H1 (cell line): ENCODE results near the gene POLR3K. TPM values are rescaled to one million over a fixed set of nuclear protein-coding genes. Genes with fewer than 3 reads are reported as not detected.

ENCODE experiments used
- CTCF ChIA-PET: fragments of 300-600 bp; sonication (Branson Sonifier 250); formaldehyde crosslinking; loops from one replicate; lab custom pipeline; 2021; ENCODE audit not compliant: partially characterized antibody; lab: Charles Lee
- POLR2A ChIA-PET: fragments of 300-600 bp; sonication (Branson Sonifier 250); formaldehyde crosslinking; loops from one replicate; lab custom pipeline; 2021; ENCODE audit warnings: inconsistent platforms; ENCODE audit not compliant: partially characterized antibody; lab: Charles Lee
- DNase-seq, 2 experiments: peaks; one replicate each; pipeline versions ENCODE4 v3.0.0 to v3.0.0-alpha.2; 2010 to 2022; ENCODE audit warnings: low spot score in 2 of 2, low read depth in 1 of 2, mixed read lengths in 1 of 2
- FAIRE-seq: peaks from 2 replicates; lab custom pipeline; 2011; peaks lifted over from hg19 to GRCh38; lab: Jason Lieb, UNC
- H2AFZ ChIP-seq: 2 replicates; pipeline ENCODE4 v1.8.1; 2012; ENCODE audit warnings: low read length, inconsistent platforms
- H2AK5ac ChIP-seq: 2 replicates; pipeline ENCODE4 v1.6.1; 2013; ENCODE audit warnings: low read depth, low read length
- H2BK120ac ChIP-seq: replicated peaks from 2 replicates; pipeline ENCODE3; 2013; ENCODE audit warnings: low read depth, low read length, inconsistent platforms
- H2BK12ac ChIP-seq: 2 replicates; pipeline ENCODE4 v1.6.1; 2013; ENCODE audit warnings: low read depth, low read length
- H2BK15ac ChIP-seq: 2 replicates; pipeline ENCODE4 v1.6.1; 2013; ENCODE audit warnings: low read length
- H2BK20ac ChIP-seq: 2 replicates; pipeline ENCODE4 v1.6.1; 2013; ENCODE audit warnings: low read length
- H2BK5ac ChIP-seq: 2 replicates; pipeline ENCODE4 v1.6.1; 2013; ENCODE audit warnings: low read depth, low read length
- H3K14ac ChIP-seq: 2 replicates; pipeline ENCODE4 v1.6.1; 2013; ENCODE audit warnings: inconsistent platforms; ENCODE audit not compliant: insufficient read length
- H3K18ac ChIP-seq: 2 replicates; pipeline ENCODE4 v1.6.1; 2013; ENCODE audit warnings: low read length; ENCODE audit errors: extremely low read depth
- H3K23ac ChIP-seq: 2 replicates; pipeline ENCODE4 v1.6.1; 2013; ENCODE audit warnings: inconsistent platforms; ENCODE audit not compliant: insufficient read length
- H3K23me2 ChIP-seq: 2 replicates; pipeline ENCODE4 v1.6.1; 2013; ENCODE audit warnings: low read depth, low read length
- H3K27ac ChIP-seq: 2 replicates; pipeline ENCODE4 v1.6.1; 2011; ENCODE audit warnings: low read depth, low read length, inconsistent platforms
- H3K27me3 ChIP-seq, 4 experiments: replicated peaks in 1 of 4; 1 replicate in 1 of 4; 2 replicates in 3 of 4; pipeline versions ENCODE4 v1.6.1 to v1.8.1; 2011 to 2013; ENCODE audit warnings: low read length in 3 of 4, mild to moderate bottlenecking in 3 of 4, inconsistent platforms in 2 of 4, mixed read lengths in 2 of 4, moderate library complexity in 1 of 4; ENCODE audit not compliant: control insufficient read depth in 3 of 4, insufficient read depth in 3 of 4; ENCODE audit errors: extremely low read depth in 1 of 4
- H3K36me3 ChIP-seq, 4 experiments: 2 replicates each; pipeline versions ENCODE4 v1.6.1 to v1.8.1; 2011 to 2013; ENCODE audit warnings: mild to moderate bottlenecking in 4 of 4, low read length in 3 of 4, moderate library complexity in 2 of 4, control low read depth in 1 of 4, inconsistent platforms in 1 of 4; ENCODE audit not compliant: insufficient read depth in 4 of 4, control insufficient read depth in 2 of 4
- H3K4ac ChIP-seq: replicated peaks from 2 replicates; pipeline ENCODE3; 2013; ENCODE audit warnings: low read length, low read depth, mixed read lengths, inconsistent platforms; ENCODE audit not compliant: insufficient read length
- H3K4me1 ChIP-seq, 4 experiments: replicated peaks in 1 of 4; 1 replicate in 1 of 4; 2 replicates in 3 of 4; pipeline versions ENCODE4 v1.6.1 to v1.8.1; 2011 to 2013; ENCODE audit warnings: low read length in 3 of 4, inconsistent platforms in 2 of 4, mixed read lengths in 1 of 4; ENCODE audit not compliant: insufficient read depth in 4 of 4, control insufficient read depth in 3 of 4
- H3K4me2 ChIP-seq, 2 experiments: 2 replicates each; pipeline versions ENCODE4 v1.6.1 to v1.8.1; 2011 to 2013; ENCODE audit warnings: low read depth in 2 of 2, low read length in 2 of 2, control low read depth in 1 of 2, inconsistent platforms in 1 of 2, mild to moderate bottlenecking in 1 of 2; ENCODE audit not compliant: insufficient read depth in 1 of 2
- H3K4me3 ChIP-seq, 4 experiments: fragments of 200-600, 300-600 bp in 1 of 4; sonication (generic), shearing (Covaris generic), sonication (Bioruptor Twin) in 1 of 4; 2 replicates each; pipeline versions ENCODE4 v1.5.1 to v1.8.1; 2011 to 2016; ENCODE audit warnings: low read length in 4 of 4, low read depth in 3 of 4, control low read depth in 2 of 4, inconsistent platforms in 2 of 4, mild to moderate bottlenecking in 2 of 4, mixed read lengths in 1 of 4, moderate library complexity in 1 of 4; ENCODE audit not compliant: insufficient read depth in 2 of 4; ENCODE audit errors: extremely low read depth in 1 of 4
- H3K56ac ChIP-seq: replicated peaks from 2 replicates; pipeline ENCODE3; 2013; ENCODE audit warnings: low read depth, mild to moderate bottlenecking, mixed read lengths, low read length, inconsistent platforms; ENCODE audit not compliant: insufficient read length
- H3K79me1 ChIP-seq: 2 replicates; pipeline ENCODE4 v1.6.1; 2013; ENCODE audit warnings: low read depth, low read length, control low read depth
- H3K79me2 ChIP-seq, 2 experiments: 2 replicates each; pipeline versions ENCODE4 v1.6.1 to v1.8.1; 2012 to 2013; ENCODE audit warnings: low read length in 2 of 2, mild to moderate bottlenecking in 2 of 2, inconsistent platforms in 1 of 2; ENCODE audit not compliant: insufficient read depth in 2 of 2, control insufficient read depth in 1 of 2
- H3K9ac ChIP-seq, 4 experiments: replicated peaks in 1 of 4; 1 replicate in 1 of 4; 2 replicates in 3 of 4; pipeline versions ENCODE4 v1.6.1 to v1.8.1; 2011 to 2013; ENCODE audit warnings: low read depth in 3 of 4, low read length in 3 of 4, control low read depth in 2 of 4, mild to moderate bottlenecking in 2 of 4, moderate library complexity in 2 of 4, inconsistent platforms in 1 of 4; ENCODE audit errors: extremely low read depth in 1 of 4
- H3K9me3 ChIP-seq, 2 experiments: 2 replicates each; pipeline versions ENCODE4 v1.6.1 to v1.8.1; 2012 to 2013; ENCODE audit warnings: mild to moderate bottlenecking in 2 of 2, moderate library complexity in 2 of 2, control low read depth in 1 of 2, inconsistent platforms in 1 of 2, low read depth in 1 of 2, low read length in 1 of 2, mixed read lengths in 1 of 2; ENCODE audit not compliant: insufficient read depth in 2 of 2
- H4K20me1 ChIP-seq, 2 experiments: replicated peaks in 1 of 2; 2 replicates each; pipeline versions ENCODE3 to v1.8.1; 2011 to 2013; ENCODE audit warnings: inconsistent platforms in 2 of 2, low read length in 2 of 2, mild to moderate bottlenecking in 1 of 2; ENCODE audit not compliant: insufficient read depth in 2 of 2, control insufficient read depth in 1 of 2
- H4K5ac ChIP-seq: 2 replicates; pipeline ENCODE4 v1.6.1; 2013; ENCODE audit warnings: low read length, low read depth, mixed read lengths, inconsistent platforms; ENCODE audit not compliant: insufficient read length
- H4K8ac ChIP-seq: 2 replicates; pipeline ENCODE4 v1.8.0; 2013; ENCODE audit warnings: mild to moderate bottlenecking, moderate library complexity, low read length, inconsistent platforms; ENCODE audit not compliant: insufficient read depth; ENCODE audit errors: extremely low read depth
- H4K91ac ChIP-seq: replicated peaks from 2 replicates; pipeline ENCODE3; 2013; ENCODE audit warnings: low read length, mixed read lengths, inconsistent platforms; ENCODE audit not compliant: insufficient read length
- CHD1 ChIP-seq: IDR thresholded peaks from 2 replicates; pipeline ENCODE4 v1.6.1; 2012; ENCODE audit warnings: low read depth, low read length, improper control_type of control experiment
- EP300 ChIP-seq, 2 experiments: IDR thresholded peaks; 1 replicate in 1 of 2; 2 replicates in 1 of 2; pipeline ENCODE4 v1.6.1; 2011 to 2012; ENCODE audit warnings: low read depth in 2 of 2, low read length in 2 of 2, mild to moderate bottlenecking in 2 of 2, borderline replicate concordance in 1 of 2, inconsistent platforms in 1 of 2, moderate library complexity in 1 of 2
- EZH2 ChIP-seq: fragments of 200-600 bp; sonication (generic); IDR thresholded peaks from 2 replicates; pipeline ENCODE4 v1.7.1; 2012; ENCODE audit warnings: low read depth, mild to moderate bottlenecking, moderate library complexity, low read length, inconsistent platforms; ENCODE audit not compliant: severe bottlenecking
- FOSL1 ChIP-seq: IDR thresholded peaks from 2 replicates; pipeline ENCODE4 v1.6.1; 2011; ENCODE audit warnings: mild to moderate bottlenecking, low read depth, low read length, moderate library complexity; ENCODE audit not compliant: insufficient read depth
- KDM4A ChIP-seq: IDR thresholded peaks from one replicate; pipeline ENCODE4 v1.7.1; 2012; ENCODE audit warnings: low read depth, mild to moderate bottlenecking, moderate library complexity, low read length, inconsistent platforms; ENCODE audit not compliant: severe bottlenecking
- SIN3A ChIP-seq, 2 experiments: IDR thresholded peaks in 1 of 2; conservative IDR thresholded peaks in 1 of 2; 2 replicates each; pipeline ENCODE4 v1.6.1; 2011 to 2012; ENCODE audit warnings: low read length in 2 of 2, improper control_type of control experiment in 1 of 2, low read depth in 1 of 2, mild to moderate bottlenecking in 1 of 2
- SRF ChIP-seq: IDR thresholded peaks from 2 replicates; pipeline ENCODE4 v1.6.1; 2011; ENCODE audit warnings: mild to moderate bottlenecking, low read depth, low read length, moderate library complexity
- WGBS, 2 experiments: shearing (Covaris generic) in 1 of 2; methylation state at CpG; one replicate each; pipeline versions ENCODE4 v1.1.6 to v1.1.7; 2013 to 2015; ENCODE audit warnings: low lambda C conversion rate in 2 of 2, mixed read lengths in 2 of 2, inconsistent platforms in 1 of 2, low coverage in 1 of 2, missing lambda C conversion rate in 1 of 2; ENCODE audit not compliant: insufficient replicate concordance in 2 of 2, insufficient coverage in 1 of 2, insufficient read length in 1 of 2; ENCODE audit errors: extremely low coverage in 1 of 2, missing lambda C conversion rate in 1 of 2; 5-methylcytosine and 5-hydroxymethylcytosine counted together
- polyA plus RNA-seq, 7 experiments: library from polyadenylated mRNA; depleted of rRNA in 3 of 7; stranded (reverse) in 5 of 7; unstranded in 2 of 7; fragments of >200 nt in 5 of 7; fragments of 200-250 nt in 2 of 7; gene quantifications; 1 replicate in 5 of 7; 2 replicates in 1 of 7; 4 replicates in 1 of 7; pipeline versions ENCODE4 v1.2.1 to v1.2.3, GENCODE V29; 2011 to 2013; ENCODE audit warnings: missing spikeins in 2 of 7, mixed read lengths in 2 of 7
- total RNA-seq: library from RNA; stranded (reverse); fragmentation: NEBNext Ultra II Directional; extraction: Animal tissue kit (Norgen Biotek cat#: 25700); gene quantifications from 2 replicates; pipeline ENCODE4 v1.2.1, GENCODE V29; 2021

POLR3K gene
- total and polyA plus RNA-seq, 2 of the 8 experiments (the other 6 are each of a cell fraction or from before 2014, with no cell fraction given), result 45.4 to 80.5 TPM

GRCh38 chr16:47234-47633, 6.2 kb downstream of the POLR3K start:
- Histone ChIP-seq H4K8ac (no peak overlapping the region), H4K20me1 (peaks cover 0 to 12% of the 10 kb centered on the region in 2 experiments), H3K4me1 (no peaks in the 10 kb centered on the region), H2BK15ac (no peak overlapping the region), H2BK20ac (no peak overlapping the region), H3K4ac (no peak overlapping the region), H3K79me1 (peaks cover 5% of the 10 kb centered on the region), H3K18ac (no peak overlapping the region), H2BK120ac (no peak overlapping the region), H3K9me3 (no peaks in the 10 kb centered on the region), H3K14ac (no peak overlapping the region)
- CTCF ChIA-PET, result interaction anchor here (1.0 to 2.4 kb wide), 3 partner anchors 18 to 141 kb away, joined by 3 to 8 read pairs (median 3); no protein-coding TSS in a partner anchor
- no peak for DNase-seq
- TF ChIP-seq SIN3A (conservative IDR thresholded peaks at IDR 0.05 in 1 of 2, IDR thresholded peaks at IDR 0.05 in 1 of 2; ENCODE audit: low read depth in 1 of 2, low read length in 2 of 2) (no peak), CHD1 (no peak), SRF (no peak), KDM4A (no peak), EZH2 (no peak), EP300 (IDR thresholded peaks at IDR 0.05; ENCODE audit: borderline replicate concordance in 1 of 2, low read depth in 2 of 2, low read length in 2 of 2) (no peak), FOSL1 (no peak)
- TF ChIP-seq, all 59 proteins: peak for 0
- Histone ChIP-seq H3K23me2 (no peaks in the 10 kb centered on the region), H4K91ac (no peak overlapping the region), H2AK5ac (no peak overlapping the region), H3K79me2 (peaks cover 3 to 26% of the 10 kb centered on the region in 2 experiments; a peak in 2 of 4 replicates), H3K27me3 (no peaks in the 10 kb centered on the region), H3K36me3 (peaks cover 26 to 70% (median 51%) of the 10 kb centered on the region in 4 experiments), H3K27ac (no peak overlapping the region), H3K9ac (no peak overlapping the region), H2AFZ (no peak overlapping the region), H4K5ac (no peak overlapping the region), H3K56ac (no peak overlapping the region), H3K4me3 (no peak overlapping the region), H3K23ac (no peak overlapping the region), H2BK12ac (no peak overlapping the region), H2BK5ac (no peak overlapping the region), H3K4me2 (no peak overlapping the region)
- POLR2A ChIA-PET, result interaction anchor here (1.6 kb wide), 2 partner anchors 9 to 13 kb away, joined by 3 to 5 read pairs; no protein-coding TSS in a partner anchor
- WGBS, 2 experiments, result 96% methylated on average over 7 of the region's 7 CpGs; no CpG with 5 or more reads in 1 of the 2 experiments
- FAIRE-seq, result no peak
